ENCODE results near the gene CEBPZ.
"Not testable (repeated sequence)": the region's sequence is repeated elsewhere in the genome, so short reads cannot be mapped to it uniquely, and the experiment has no call there.

The CEBPZ gene

GRCh38 chr2:37231241-37232130 is at the start of gene CEBPZ, which contains the start of gene NDUFAF7:
Gene CEBPZ, minus strand, starts transcription at chr2:37231596. Its CDS starts 29 bp downstream, at chr2:37231567.
Gene NDUFAF7, plus strand, starts transcription at chr2:37231658. Its CDS starts 48 bp downstream, at chr2:37231706.
- DNase-seq (ENCODE audit: low read depth in 2 of 2), result peak; percentile 80 to 88

GRCh38 chr2:37276291-37276690 is 44.9 kb upstream of the CEBPZ start:
- no peak for DNase-seq (ENCODE audit: low read depth in 2 of 2)

- DNase-seq (ENCODE audit: low read depth in 2 of 2), result no peak
Observed at GRCh38 chr2:37274359-37274965, 43.1 kb upstream of the CEBPZ start.

GRCh38 chr2:37271376-37272067 is 40.1 kb upstream of the CEBPZ start:
- DNase-seq (ENCODE audit: low read depth in 2 of 2), result no peak

- no peak for DNase-seq (ENCODE audit: low read depth in 2 of 2)
Observed at GRCh38 chr2:37268111-37268510, 36.7 kb upstream of the CEBPZ start.

GRCh38 chr2:37267685-37268084 is 36.3 kb upstream of the CEBPZ start:
- DNase-seq (ENCODE audit: low read depth in 2 of 2), result no peak

GRCh38 chr2:37263839-37264238 is 32.4 kb upstream of the CEBPZ start:
- no peak for DNase-seq (ENCODE audit: low read depth in 2 of 2)

- no peak for DNase-seq (ENCODE audit: low read depth in 2 of 2)
Observed at GRCh38 chr2:37262522-37262921, 31.1 kb upstream of the CEBPZ start.

GRCh38 chr2:37250869-37251740 is 19.7 kb upstream of the CEBPZ start:
- no peak for DNase-seq (ENCODE audit: low read depth in 2 of 2)

- no peak for DNase-seq (ENCODE audit: low read depth in 2 of 2)
Observed at GRCh38 chr2:37246205-37246604, 14.8 kb upstream of the CEBPZ start.

- no peak for DNase-seq (ENCODE audit: low read depth in 2 of 2)
Observed at GRCh38 chr2:37244755-37245154, 13.4 kb upstream of the CEBPZ start.

- DNase-seq (ENCODE audit: low read depth in 2 of 2), result no peak
Observed at GRCh38 chr2:37244017-37244416, 12.6 kb upstream of the CEBPZ start.

- DNase-seq (ENCODE audit: low read depth in 2 of 2), result no peak
Observed at GRCh38 chr2:37243435-37243834, 12.0 kb upstream of the CEBPZ start.

- no peak for DNase-seq (ENCODE audit: low read depth in 2 of 2)
Observed at GRCh38 chr2:37232131-37232933, 936 bp upstream of the CEBPZ start.

GRCh38 chr2:37230581-37230980 is 815 bp downstream of the CEBPZ start:
- no peak for DNase-seq (ENCODE audit: low read depth in 2 of 2)

- no peak for DNase-seq (ENCODE audit: low read depth in 2 of 2)
Observed at GRCh38 chr2:37228788-37229187, 2.6 kb downstream of the CEBPZ start.

- no peak for DNase-seq (ENCODE audit: low read depth in 2 of 2)
Observed at GRCh38 chr2:37226863-37227262, 4.5 kb downstream of the CEBPZ start.

GRCh38 chr2:37225129-37225528 is 6.3 kb downstream of the CEBPZ start:
- DNase-seq (ENCODE audit: low read depth in 2 of 2), result not testable (repeated sequence)

- no peak for DNase-seq (ENCODE audit: low read depth in 2 of 2)
Observed at GRCh38 chr2:37224063-37224462, 7.3 kb downstream of the CEBPZ start.

GRCh38 chr2:37223131-37223530 is 8.3 kb downstream of the CEBPZ start:
- no peak for DNase-seq (ENCODE audit: low read depth in 2 of 2)

GRCh38 chr2:37219046-37219445 is 12.3 kb downstream of the CEBPZ start:
- DNase-seq (ENCODE audit: low read depth in 2 of 2), result no peak

All from stimulated activated CD4-positive, alpha-beta T cell treated with anti-CD3 and anti-CD28 coated beads, Interleukin-12 subunit alpha, Interleukin-12 subunit beta, amount 100 ng/mL, for 24 hours (primary cell).